OCI-LY7 (cell line): Measurements from ENCODE around the gene ENTPD7. TPM values are rescaled to one million over a fixed set of nuclear protein-coding genes. Genes with fewer than 3 reads are reported as not detected.

Source experiments
- BruUV-seq: library from RNA; stranded (reverse); fragments of 400-500 nt; replicated peaks from 2 replicates; lab custom pipeline; 2021; lab: Mats Ljungman, UMichigan
- CTCF ChIA-PET: fragments of 300-600 bp; sonication (Branson Sonifier 250); formaldehyde crosslinking; loops from one replicate; lab custom pipeline; 2022; ENCODE audit warnings: antibody characterized with exemption; ENCODE audit not compliant: unreplicated experiment; lab: Charles Lee
- POLR2A ChIA-PET: fragments of 300-600 bp; sonication (Branson Sonifier 250); formaldehyde crosslinking; loops from one replicate; lab custom pipeline; 2022; ENCODE audit warnings: antibody characterized with exemption; lab: Charles Lee
- DNase-seq: peaks from one replicate; pipeline ENCODE4 v3.0.0-alpha.2; 2015; ENCODE audit warnings: low spot score
- H2AFZ ChIP-seq: fragments of 200-600 bp; sonication (generic), shearing (Covaris generic); 2 replicates; pipeline ENCODE4 v1.6.1; 2014; ENCODE audit warnings: mild to moderate bottlenecking, antibody characterized with exemption, low read length, moderate library complexity
- H3K27ac ChIP-seq: fragments of 200-600 bp; sonication (generic); 2 replicates; pipeline ENCODE4 v1.5.1; 2014; ENCODE audit warnings: mixed run types, low read depth, mild to moderate bottlenecking, moderate library complexity, low read length, inconsistent platforms; ENCODE audit not compliant: poor library complexity, severe bottlenecking
- H3K36me3 ChIP-seq: fragments of 200-600 bp; sonication (generic); 2 replicates; pipeline ENCODE4 v1.6.1; 2014; ENCODE audit warnings: mild to moderate bottlenecking, antibody characterized with exemption, low read length, moderate library complexity, mixed read lengths; ENCODE audit not compliant: insufficient read depth
- H3K4me1 ChIP-seq: fragments of 200-600 bp; sonication (generic); 2 replicates; pipeline ENCODE4 v1.5.1; 2014; ENCODE audit warnings: mild to moderate bottlenecking, low read length; ENCODE audit not compliant: insufficient read depth, poor library complexity, severe bottlenecking
- H3K4me2 ChIP-seq: fragments of 200-600 bp; sonication (generic); 2 replicates; pipeline ENCODE4 v1.6.1; 2014; ENCODE audit warnings: mild to moderate bottlenecking, low read length
- H3K4me3 ChIP-seq: fragments of 200-600 bp; sonication (generic); 2 replicates; pipeline ENCODE4 v1.5.1; 2014; ENCODE audit warnings: mild to moderate bottlenecking, low read depth, low read length; ENCODE audit not compliant: poor library complexity, severe bottlenecking
- H3K79me2 ChIP-seq: fragments of 200-600 bp; sonication (generic); 2 replicates; pipeline ENCODE4 v1.6.1; 2016; ENCODE audit warnings: low read depth, mild to moderate bottlenecking, low read length, moderate library complexity, mixed read lengths; ENCODE audit not compliant: insufficient read depth
- H3K9me2 ChIP-seq: fragments of 200-600 bp; sonication (generic); 2 replicates; pipeline ENCODE4 v1.6.1; 2016; ENCODE audit warnings: mild to moderate bottlenecking, low read length, mixed read lengths; ENCODE audit not compliant: insufficient read depth
- H3K9me3 ChIP-seq: fragments of 200-600 bp; sonication (generic); 2 replicates; pipeline ENCODE4 v1.6.1; 2014; ENCODE audit warnings: mild to moderate bottlenecking, mixed run types, low read length, mixed read lengths
- H4K20me1 ChIP-seq: fragments of 200-600 bp; sonication (generic); 2 replicates; pipeline ENCODE4 v1.6.1; 2014; ENCODE audit warnings: mild to moderate bottlenecking, antibody characterized with exemption, low read length, moderate library complexity, mixed read lengths; ENCODE audit not compliant: insufficient read depth
- CTCF ChIP-seq: fragments of 200-600 bp; sonication (generic); conservative IDR thresholded peaks from 2 replicates; pipeline ENCODE4 v1.5.1; 2014; ENCODE audit warnings: mild to moderate bottlenecking, antibody characterized with exemption, low read length, moderate library complexity, mixed read lengths
- EZH2phosphoT487 ChIP-seq: fragments of 200-600 bp; sonication (generic); IDR thresholded peaks from 2 replicates; pipeline ENCODE4 v1.6.1; 2018; ENCODE audit warnings: low read depth, borderline replicate concordance, mild to moderate bottlenecking, mixed run types, antibody characterized with exemption, low read length, moderate library complexity, mixed read lengths
- intact Hi-C: fragments of 100-400 bp; cut with micrococcal nuclease; formaldehyde crosslinking; loops from one replicate; pipeline ENCODE4 v1.10.0; 2022; ENCODE audit not compliant: unreplicated experiment
- total RNA-seq, 2 experiments: library from RNA; depleted of rRNA in 1 of 2; stranded (reverse); fragments of >200 nt in 1 of 2; shearing (Covaris generic) in 1 of 2; gene quantifications; 2 replicates each; pipeline ENCODE4 v1.2.3, GENCODE V29; 2014 to 2022

Gene ENTPD7
- total RNA-seq, 2 experiments from 2014 or later = 3.3 to 7.6 TPM

- no peak overlapping the region for H3K4me2 ChIP-seq
These were observed 11.6 kb upstream of the ENTPD7 start for GRCh38 chr10:99647601-99648151.

GRCh38 chr10:99648717-99649116 lies 10.6 kb upstream of the ENTPD7 start:
- Histone ChIP-seq H3K36me3 (no peaks in the 10 kb centered on the region), H3K9me3 (no peaks in the 10 kb centered on the region), H3K4me1 (no peaks in the 10 kb centered on the region), H3K9me2 (no peaks in the 10 kb centered on the region), H3K4me3 (no peak overlapping the region), H3K4me2 (no peak overlapping the region), H3K79me2 (no peaks in the 10 kb centered on the region), H4K20me1 (no peaks in the 10 kb centered on the region), H2AFZ (no peak overlapping the region), H3K27ac (no peak overlapping the region)
- intact Hi-C loops = no loop called here
- DNase-seq = no peak
- TF ChIP-seq EZH2phosphoT487 (no peak), CTCF (no peak)
- no TSS peak for BruUV-seq
- POLR2A ChIA-PET = interaction anchor here (0.6 to 0.7 kb wide), 2 partner anchors 323 to 1118 kb away, joined by 3 to 4 read pairs; no protein-coding TSS in a partner anchor
- CTCF ChIA-PET = no interaction called here

More at GRCh38 chr10:99647601-99648151, 11.6 kb upstream of the ENTPD7 start:
- Histone ChIP-seq H3K9me3 (no peaks in the 10 kb centered on the region), H3K27ac (no peak overlapping the region), H3K4me3 (no peak overlapping the region), H3K9me2 (no peaks in the 10 kb centered on the region), H3K4me1 (no peaks in the 10 kb centered on the region), H2AFZ (no peak overlapping the region), H3K36me3 (no peaks in the 10 kb centered on the region), H4K20me1 (no peaks in the 10 kb centered on the region), H3K79me2 (no peaks in the 10 kb centered on the region)
- CTCF ChIA-PET = no interaction called here
- no TSS peak for BruUV-seq
- intact Hi-C loops = no loop called here
- DNase-seq = no peak
- no peak for TF ChIP-seq EZH2phosphoT487
- no peak for TF ChIP-seq CTCF
- POLR2A ChIA-PET = interaction anchor here (0.7 kb wide), 1 partner anchor 20 kb away, joined by 3 read pairs; no protein-coding TSS in a partner anchor

DNA sequence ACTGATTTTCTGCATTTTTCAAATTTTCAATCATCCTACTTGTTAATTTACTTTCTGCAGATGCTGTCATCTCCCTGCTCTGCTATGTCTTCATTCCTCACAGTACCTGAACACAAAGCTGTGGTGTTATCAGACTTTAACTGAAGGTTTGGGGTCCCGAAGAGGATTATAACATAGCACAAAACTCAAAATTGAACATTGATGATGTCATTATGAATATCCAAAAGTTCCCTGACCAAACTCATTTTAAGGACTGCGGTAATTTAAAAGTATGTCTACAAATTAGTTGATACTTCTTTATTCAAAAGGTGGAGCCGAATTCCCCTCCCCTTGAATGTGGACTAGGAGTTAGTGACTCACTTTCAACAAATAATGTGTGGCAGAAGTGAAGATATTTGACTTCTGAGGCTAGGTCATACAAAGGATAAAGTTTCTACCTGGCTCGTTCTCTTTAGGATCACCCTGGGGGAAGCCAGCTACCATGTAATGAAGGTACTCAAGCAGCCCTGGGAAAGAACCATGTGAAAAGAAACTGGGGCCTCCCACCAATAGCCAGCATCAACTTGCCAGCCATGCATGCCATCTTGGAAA lies 6.4 kb upstream of the ENTPD7 start:
- Histone ChIP-seq H3K4me1 (no peaks in the 10 kb centered on the region), H3K9me2 (no peaks in the 10 kb centered on the region), H3K9me3 (no peaks in the 10 kb centered on the region), H3K4me3 (no peak overlapping the region), H4K20me1 (no peaks in the 10 kb centered on the region), H3K4me2 (no peak overlapping the region), H2AFZ (no peak overlapping the region), H3K36me3 (no peaks in the 10 kb centered on the region), H3K27ac (no peak overlapping the region), H3K79me2 (no peaks in the 10 kb centered on the region)
- intact Hi-C loops = no loop called here
- POLR2A ChIA-PET = interaction anchor here (0.7 kb wide), 1 partner anchor 113 kb away, joined by 3 read pairs; no protein-coding TSS in a partner anchor
- CTCF ChIA-PET = no interaction called here
- TF ChIP-seq CTCF (no peak), EZH2phosphoT487 (no peak)
- no peak for DNase-seq
- BruUV-seq = no TSS peak
